ENCODE results near the gene C1QTNF8.

- no peak for TF ChIP-seq POLR2A (IDR thresholded peaks at IDR 0.05)
- no peak for TF ChIP-seq CTCF (IDR thresholded peaks at IDR 0.05)
- no peak for TF ChIP-seq POLR2AphosphoS5 (IDR thresholded peaks at IDR 0.05)
These were observed 46.1 kb downstream of the C1QTNF8 start for GRCh38 chr16:1049976-1050247.
